ENCODE measurements around the gene ADM. TPM values are rescaled to one million over a fixed set of nuclear protein-coding genes. Genes with fewer than 3 reads are reported as not detected.

The ADM gene
- total RNA-seq, 1 experiment from 2014 or later, result 21.9 TPM

GRCh38 chr11:10320736-10321465, 16.0 kb downstream of the ADM start:
- no peak for TF ChIP-seq CTCF (conservative IDR thresholded peaks at IDR 0.05)
- TF ChIP-seq EZH2 (IDR thresholded peaks at IDR 0.05; ENCODE audit: low read depth), result no peak
- DNase-seq, result no peak
- H3K27me3 ChIP-seq (ENCODE audit: insufficient read depth, low read depth), result no peaks in the 10 kb centered on the region
- BruUV-seq (replicated peaks), result no TSS peak
- intact Hi-C loops (cut with micrococcal nuclease; ENCODE audit: unreplicated experiment), result no loop called here
- no peaks in the 10 kb centered on the region for H3K79me2 ChIP-seq (ENCODE audit: low read depth)
- no peaks in the 10 kb centered on the region for H3K36me3 ChIP-seq (ENCODE audit: low read depth)
- no peak overlapping the region for H3K4me2 ChIP-seq
- H3K4me1 ChIP-seq (replicated peaks; ENCODE audit: insufficient read depth), result peaks cover 27% of the 10 kb centered on the region
- no peaks in the 10 kb centered on the region for H3K9me3 ChIP-seq (ENCODE audit: insufficient read depth, low read depth)
- POLR2A ChIA-PET (ENCODE audit: unreplicated experiment), result no interaction called here
- no peak overlapping the region for H3K27ac ChIP-seq
- no peak overlapping the region for H2AFZ ChIP-seq
- peaks cover 7% of the 10 kb centered on the region for H3F3A ChIP-seq (ENCODE audit: insufficient read depth, low read depth)
- no peaks in the 10 kb centered on the region for H4K20me1 ChIP-seq (ENCODE audit: insufficient read depth)
- no peak overlapping the region for H3K4me3 ChIP-seq
- CTCF ChIA-PET, result no interaction called here
- no peaks in the 10 kb centered on the region for H3K9me2 ChIP-seq (ENCODE audit: insufficient read depth)

GRCh38 chr11:10322401-10322800, 17.5 kb downstream of the ADM start:
- BruUV-seq (replicated peaks), result TSS peak; percentile 95
- Histone ChIP-seq H3K79me2 (ENCODE audit: low read depth) (no peaks in the 10 kb centered on the region), H3K27ac (peak overlapping the region; percentile 88), H3K4me2 (peak overlapping the region; percentile 67), H2AFZ (peak overlapping the region; percentile 63; the same call in 1 of the 2 replicates), H4K20me1 (ENCODE audit: insufficient read depth) (no peaks in the 10 kb centered on the region), H3K9me2 (ENCODE audit: insufficient read depth) (no peaks in the 10 kb centered on the region), H3K4me3 (no peak overlapping the region; the same call in 1 of the 2 replicates), H3K9me3 (ENCODE audit: insufficient read depth, low read depth) (no peaks in the 10 kb centered on the region), H3K36me3 (ENCODE audit: low read depth) (no peaks in the 10 kb centered on the region), H3K4me1 (replicated peaks; ENCODE audit: insufficient read depth) (peaks cover 42% of the 10 kb centered on the region), H3K27me3 (ENCODE audit: insufficient read depth, low read depth) (no peaks in the 10 kb centered on the region), H3F3A (ENCODE audit: insufficient read depth, low read depth) (peaks cover 15% of the 10 kb centered on the region)
- CTCF ChIA-PET, result no interaction called here
- POLR2A ChIA-PET (ENCODE audit: unreplicated experiment), result interaction anchor here (0.5 to 0.7 kb wide), 3 partner anchors 25 to 566 kb away, joined by 4 to 7 read pairs (median 4); no protein-coding TSS in a partner anchor
- DNase-seq, result no peak
- intact Hi-C loops (cut with micrococcal nuclease; ENCODE audit: unreplicated experiment), result loop anchor here (2.0 kb wide), 1 partner anchor 14 kb away; no protein-coding TSS in a partner anchor
- no peak for TF ChIP-seq CTCF (conservative IDR thresholded peaks at IDR 0.05)
- TF ChIP-seq EZH2 (IDR thresholded peaks at IDR 0.05; ENCODE audit: low read depth), result no peak

- POLR2A ChIA-PET (ENCODE audit: unreplicated experiment), result interaction anchor here (0.5 to 0.7 kb wide), 2 partner anchors 28 to 567 kb away, joined by 4 to 7 read pairs; no protein-coding TSS in a partner anchor
- no TSS peak for BruUV-seq (replicated peaks)
- H3K27me3 ChIP-seq (ENCODE audit: insufficient read depth, low read depth), result no peaks in the 10 kb centered on the region
Observed at GRCh38 chr11:10322830-10323792, 18.2 kb downstream of the ADM start.

More at GRCh38 chr11:10322830-10323792, 18.2 kb downstream of the ADM start:
- TF ChIP-seq EZH2 (IDR thresholded peaks at IDR 0.05; ENCODE audit: low read depth) (no peak), CTCF (conservative IDR thresholded peaks at IDR 0.05) (peak; percentile 58)
- Histone ChIP-seq H3K9me2 (ENCODE audit: insufficient read depth) (no peaks in the 10 kb centered on the region), H3K4me1 (replicated peaks; ENCODE audit: insufficient read depth) (peaks cover 46% of the 10 kb centered on the region), H3K36me3 (ENCODE audit: low read depth) (no peaks in the 10 kb centered on the region), H4K20me1 (ENCODE audit: insufficient read depth) (no peaks in the 10 kb centered on the region), H2AFZ (peak overlapping the region; percentile 63; the same call in 1 of the 2 replicates), H3K79me2 (ENCODE audit: low read depth) (no peaks in the 10 kb centered on the region), H3K9me3 (ENCODE audit: insufficient read depth, low read depth) (no peaks in the 10 kb centered on the region), H3K4me3 (no peak overlapping the region; the same call in 1 of the 2 replicates), H3K27ac (peak overlapping the region; percentile 88), H3F3A (ENCODE audit: insufficient read depth, low read depth) (peaks cover 15% of the 10 kb centered on the region), H3K4me2 (peak overlapping the region; percentile 67)
- DNase-seq, result peak; percentile 42 to 85
- intact Hi-C loops (cut with micrococcal nuclease; ENCODE audit: unreplicated experiment), result loop anchor here (1.0 to 2.0 kb wide), 4 partner anchors 14 to 565 kb away; no protein-coding TSS in a partner anchor
- CTCF ChIA-PET, result no interaction called here

Measured in PC-9 (cell line).